IMR-90 (cell line): ENCODE results near the gene ADIG. TPM values are rescaled to one million over a fixed set of nuclear protein-coding genes. Genes with fewer than 3 reads are reported as not detected.

Experiments used
- ATAC-seq: fragments of 200-7000 bp; cut with Tn5 transposase; 2 replicates; pipeline ENCODE4 v1.9.1; 2020; ENCODE audit warnings: low read depth, mild to moderate bottlenecking, moderate library complexity
- BruUV-seq: library from RNA; stranded (reverse); fragments of 400-500 nt; replicated peaks from 2 replicates; lab custom pipeline; 2021; lab: Mats Ljungman, UMichigan
- CTCF ChIA-PET: fragments of 300-600 bp; formaldehyde crosslinking; extraction: SDS; loops from one replicate; lab custom pipeline; 2021; ENCODE audit warnings: antibody characterized with exemption; lab: Yijun Ruan, JAX
- POLR2A ChIA-PET: fragments of 300-600 bp; sonication (Branson Sonifier 250); formaldehyde crosslinking; loops from one replicate; lab custom pipeline; 2022; ENCODE audit warnings: antibody characterized with exemption; ENCODE audit not compliant: unreplicated experiment; lab: Charles Lee
- DNase-seq: peaks from one replicate; pipeline ENCODE4 v3.0.0; 2013
- H2AFZ ChIP-seq: replicated peaks from 2 replicates; pipeline ENCODE3; 2013; ENCODE audit warnings: low read length, mild to moderate bottlenecking; ENCODE audit not compliant: poor library complexity
- H2AK5ac ChIP-seq: 2 replicates; pipeline ENCODE4 v1.6.1; 2013; ENCODE audit warnings: low read depth, low read length, inconsistent platforms
- H2AK9ac ChIP-seq: replicated peaks from 2 replicates; pipeline ENCODE3; 2013; ENCODE audit warnings: mild to moderate bottlenecking, low read depth, low read length, moderate library complexity; ENCODE audit not compliant: poor library complexity
- H2BK120ac ChIP-seq: 2 replicates; pipeline ENCODE4 v1.6.1; 2013; ENCODE audit warnings: low read depth, low read length, inconsistent platforms
- H2BK15ac ChIP-seq: 3 replicates; pipeline ENCODE4 v1.6.1; 2013; ENCODE audit warnings: low read depth, low read length, inconsistent platforms
- H2BK20ac ChIP-seq: 2 replicates; pipeline ENCODE4 v1.6.1; 2013; ENCODE audit warnings: low read depth, mild to moderate bottlenecking, inconsistent platforms, low read length, moderate library complexity
- H2BK5ac ChIP-seq: 2 replicates; pipeline ENCODE4 v1.6.1; 2013; ENCODE audit warnings: mild to moderate bottlenecking, low read depth, low read length, inconsistent platforms; ENCODE audit not compliant: poor library complexity, severe bottlenecking
- H3K14ac ChIP-seq: replicated peaks from 2 replicates; pipeline ENCODE4 v1.6.1; 2013; ENCODE audit warnings: low read depth, low read length, inconsistent platforms
- H3K18ac ChIP-seq: 2 replicates; pipeline ENCODE4 v1.6.1; 2013; ENCODE audit warnings: low read depth, low read length, control low read depth
- H3K23ac ChIP-seq: 2 replicates; pipeline ENCODE4 v1.6.1; 2013; ENCODE audit warnings: low read depth, low read length, inconsistent platforms
- H3K27ac ChIP-seq: 2 replicates; pipeline ENCODE4 v1.5.1; 2013; ENCODE audit warnings: mild to moderate bottlenecking, control low read depth, low read length; ENCODE audit not compliant: insufficient read depth
- H3K27me3 ChIP-seq: 2 replicates; pipeline ENCODE4 v1.6.1; 2013; ENCODE audit warnings: low read length; ENCODE audit not compliant: control insufficient read depth, insufficient read depth
- H3K36me3 ChIP-seq: 2 replicates; pipeline ENCODE4 v1.6.1; 2013; ENCODE audit warnings: low read length, mixed read lengths; ENCODE audit not compliant: control insufficient read depth, insufficient read depth
- H3K4ac ChIP-seq: 2 replicates; pipeline ENCODE4 v1.6.1; 2013; ENCODE audit warnings: low read depth, low read length, inconsistent platforms
- H3K4me1 ChIP-seq: 2 replicates; pipeline ENCODE4 v1.6.1; 2013; ENCODE audit warnings: low read length, mixed read lengths; ENCODE audit not compliant: control insufficient read depth, insufficient read depth
- H3K4me2 ChIP-seq: 2 replicates; pipeline ENCODE4 v1.6.1; 2013; ENCODE audit warnings: low read depth, mild to moderate bottlenecking, control low read depth, low read length, moderate library complexity
- H3K4me3 ChIP-seq: 2 replicates; pipeline ENCODE4 v1.5.1; 2013; ENCODE audit warnings: low read depth, mild to moderate bottlenecking, control low read depth, low read length, moderate library complexity; ENCODE audit not compliant: insufficient read depth
- H3K56ac ChIP-seq: 2 replicates; pipeline ENCODE4 v1.6.1; 2013; ENCODE audit warnings: low read length, inconsistent platforms; ENCODE audit not compliant: insufficient read depth; ENCODE audit errors: extremely low read depth
- H3K79me1 ChIP-seq, 2 experiments: 2 replicates each; pipeline ENCODE4 v1.6.1; 2013; ENCODE audit warnings: low read length in 2 of 2, inconsistent platforms in 1 of 2, low read depth in 1 of 2
- H3K9ac ChIP-seq: 2 replicates; pipeline ENCODE4 v1.6.1; 2013; ENCODE audit warnings: low read depth, low read length, control low read depth
- H3K9me1 ChIP-seq: 2 replicates; pipeline ENCODE4 v1.6.1; 2013; ENCODE audit warnings: low read length, inconsistent platforms; ENCODE audit not compliant: insufficient read depth
- H3K9me3 ChIP-seq: 2 replicates; pipeline ENCODE4 v1.6.1; 2013; ENCODE audit warnings: low read length; ENCODE audit not compliant: control insufficient read depth, insufficient read depth
- H4K20me1 ChIP-seq: 2 replicates; pipeline ENCODE4 v1.6.1; 2013; ENCODE audit warnings: low read length, inconsistent platforms; ENCODE audit not compliant: insufficient read depth
- H4K5ac ChIP-seq: 2 replicates; pipeline ENCODE4 v1.6.1; 2013; ENCODE audit warnings: mild to moderate bottlenecking, low read depth, low read length, control low read depth
- H4K8ac ChIP-seq, 2 experiments: 2 replicates each; pipeline ENCODE4 v1.6.1; 2013; ENCODE audit warnings: low read depth in 2 of 2, low read length in 2 of 2, control low read depth in 1 of 2, inconsistent platforms in 1 of 2
- H4K91ac ChIP-seq: 2 replicates; pipeline ENCODE4 v1.6.1; 2013; ENCODE audit warnings: low read depth, low read length, inconsistent platforms; ENCODE audit not compliant: insufficient read depth
- BHLHE40 ChIP-seq: fragments of 150-350 bp; IDR thresholded peaks from 2 replicates; pipeline ENCODE4 v1.6.1; 2016; ENCODE audit warnings: mild to moderate bottlenecking, low read depth, low read length
- CEBPB ChIP-seq: IDR thresholded peaks from 2 replicates; pipeline ENCODE4 v1.6.1; 2012; ENCODE audit warnings: low read depth, low read length, improper control_type of control experiment
- CHD1 ChIP-seq: IDR thresholded peaks from 2 replicates; pipeline ENCODE4 v1.6.1; 2012; ENCODE audit warnings: low read depth, low read length, improper control_type of control experiment
- CTCF ChIP-seq: conservative IDR thresholded peaks from 2 replicates; pipeline ENCODE4 v1.5.1; 2012; ENCODE audit warnings: mild to moderate bottlenecking, low read depth, low read length, improper control_type of control experiment
- FOS ChIP-seq: fragments of 150-350 bp; IDR thresholded peaks from 2 replicates; pipeline ENCODE4 v1.6.1; 2016; ENCODE audit warnings: low read depth, low read length
- MAFK ChIP-seq: IDR thresholded peaks from 2 replicates; pipeline ENCODE4 v1.6.1; 2012; ENCODE audit warnings: low read depth, low read length, improper control_type of control experiment
- MAZ ChIP-seq: IDR thresholded peaks from 2 replicates; pipeline ENCODE4 v1.6.1; 2012; ENCODE audit warnings: low read depth, mild to moderate bottlenecking, low read length, improper control_type of control experiment, moderate library complexity, borderline replicate concordance
- MXI1 ChIP-seq: IDR thresholded peaks from 2 replicates; pipeline ENCODE4 v1.6.1; 2012; ENCODE audit warnings: low read depth, mild to moderate bottlenecking, low read length, moderate library complexity, borderline replicate concordance
- POLR2A ChIP-seq: IDR thresholded peaks from 2 replicates; pipeline ENCODE4 v1.6.1; 2012; ENCODE audit warnings: mild to moderate bottlenecking, low read depth, low read length
- RCOR1 ChIP-seq: IDR thresholded peaks from 2 replicates; pipeline ENCODE4 v1.6.1; 2012; ENCODE audit warnings: mild to moderate bottlenecking, low read length, improper control_type of control experiment; ENCODE audit not compliant: insufficient replicate concordance
- USF2 ChIP-seq: fragments of 150-350 bp; IDR thresholded peaks from 2 replicates; pipeline ENCODE4 v1.6.1; 2017; ENCODE audit warnings: mild to moderate bottlenecking, antibody characterized with exemption, low read length, low read depth
- WGBS, 2 experiments: methylation state at CpG; one replicate each; pipeline versions ENCODE4 v1.1.5 to v1.1.7; 2013; ENCODE audit warnings: missing lambda C conversion rate in 2 of 2; ENCODE audit not compliant: insufficient read length in 1 of 2; ENCODE audit errors: extremely low coverage in 2 of 2; 5-methylcytosine and 5-hydroxymethylcytosine counted together
- dilution Hi-C: fragments of 300-500 bp; cut with HindIII; formaldehyde crosslinking; loops from one replicate; pipeline ENCODE4 v1.14.3; 2018; ENCODE audit warnings: low sequenced_read_pairs; ENCODE audit not compliant: unreplicated experiment
- in situ Hi-C: fragments of 300-500 bp; cut with MboI; formaldehyde crosslinking; loops from 3 replicates; pipeline ENCODE4 v1.14.3; 2019; ENCODE audit warnings: low sequenced_read_pairs, inconsistent platforms, mixed read lengths
- intact Hi-C: fragments of 100-400 bp; cut with micrococcal nuclease; formaldehyde crosslinking; loops from 2 replicates; pipeline ENCODE4 v1.10.0; 2022
- polyA plus RNA-seq, 3 experiments: library from polyadenylated mRNA; depleted of rRNA; stranded (reverse); fragments of >200 nt; gene quantifications; 2 replicates each; pipeline ENCODE4 v1.2.3, GENCODE V29; 2012; ENCODE audit warnings: low replicate concordance in 1 of 3
- total RNA-seq: library from RNA; depleted of rRNA; stranded (reverse); fragments of >200 nt; gene quantifications from 2 replicates; pipeline ENCODE4 v1.2.3, GENCODE V29; 2012
- TF ChIP-seq, protein P1 (sequence below): fragments of 150-350 bp; IDR thresholded peaks from 2 replicates; pipeline ENCODE4 v1.6.1; 2016; ENCODE audit warnings: low read depth, mild to moderate bottlenecking, low read length, moderate library complexity, borderline replicate concordance

Gene ADIG
- total and polyA plus RNA-seq, 2 of the 4 experiments (the other 2 are of a cell fraction) = not detected

- H4K8ac ChIP-seq = no peak overlapping the region
- 47% methylated on average over 7 of the region's 9 CpGs; no CpG with 5 or more reads in 1 of the 2 experiments for WGBS, 2 experiments
- H3K14ac ChIP-seq = no peak overlapping the region
- no peaks in the 10 kb centered on the region for H3K9me3 ChIP-seq
- ChIA-PET POLR2A (no interaction called here), CTCF (no interaction called here)
- no peak overlapping the region for H2BK15ac ChIP-seq
- H3K27me3 ChIP-seq = peaks cover 40% of the 10 kb centered on the region
- H3K23ac ChIP-seq = no peak overlapping the region
- no peak overlapping the region for H2BK20ac ChIP-seq
- intact Hi-C loops (no loop called here), dilution Hi-C loops (no loop called here), in situ Hi-C loops (no loop called here)
- no peak overlapping the region for H3K56ac ChIP-seq
- no peak overlapping the region for H3K4ac ChIP-seq
- H2BK120ac ChIP-seq = no peak overlapping the region
- H3K9me1 ChIP-seq = no peaks in the 10 kb centered on the region
- no peak overlapping the region for H2AFZ ChIP-seq
- no peak overlapping the region for H4K91ac ChIP-seq
- no peaks in the 10 kb centered on the region for H3K79me1 ChIP-seq
- H4K5ac ChIP-seq = no peak overlapping the region
- H3K18ac ChIP-seq = no peak overlapping the region
- H3K27ac ChIP-seq = no peak overlapping the region
- TF ChIP-seq, protein P1, sequence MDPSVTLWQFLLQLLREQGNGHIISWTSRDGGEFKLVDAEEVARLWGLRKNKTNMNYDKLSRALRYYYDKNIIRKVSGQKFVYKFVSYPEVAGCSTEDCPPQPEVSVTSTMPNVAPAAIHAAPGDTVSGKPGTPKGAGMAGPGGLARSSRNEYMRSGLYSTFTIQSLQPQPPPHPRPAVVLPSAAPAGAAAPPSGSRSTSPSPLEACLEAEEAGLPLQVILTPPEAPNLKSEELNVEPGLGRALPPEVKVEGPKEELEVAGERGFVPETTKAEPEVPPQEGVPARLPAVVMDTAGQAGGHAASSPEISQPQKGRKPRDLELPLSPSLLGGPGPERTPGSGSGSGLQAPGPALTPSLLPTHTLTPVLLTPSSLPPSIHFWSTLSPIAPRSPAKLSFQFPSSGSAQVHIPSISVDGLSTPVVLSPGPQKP = no peak
- TF ChIP-seq FOS (no peak), MXI1 (no peak), CHD1 (no peak), POLR2A (no peak), BHLHE40 (no peak), USF2 (no peak), RCOR1 (no peak), MAZ (no peak), MAFK (no peak), CEBPB (no peak), CTCF (no peak)
- no peaks in the 10 kb centered on the region for H3K4me1 ChIP-seq
- H2BK5ac ChIP-seq = no peak overlapping the region
- no peak overlapping the region for H2AK5ac ChIP-seq
- H4K20me1 ChIP-seq = no peaks in the 10 kb centered on the region
- ATAC-seq (no peak), DNase-seq (no peak)
- BruUV-seq = no TSS peak
- H2AK9ac ChIP-seq = no peak overlapping the region
- no peak overlapping the region for H3K4me3 ChIP-seq
- no peaks in the 10 kb centered on the region for H3K36me3 ChIP-seq
- H3K4me2 ChIP-seq = no peak overlapping the region
- H3K9ac ChIP-seq = no peak overlapping the region
Observed at GRCh38 chr20:38599410-38599882, 18.4 kb downstream of the ADIG start.
